LNCAP (cell line): ENCODE results near the gene MACROD2.

Source experiments
- TF ChIP-seq, protein P1 (sequence below): fragments of 450-650 bp; IDR thresholded peaks from 2 replicates; pipeline ENCODE4 v1.5.1; 2017; ENCODE audit warnings: mild to moderate bottlenecking

The MACROD2 gene

DNA sequence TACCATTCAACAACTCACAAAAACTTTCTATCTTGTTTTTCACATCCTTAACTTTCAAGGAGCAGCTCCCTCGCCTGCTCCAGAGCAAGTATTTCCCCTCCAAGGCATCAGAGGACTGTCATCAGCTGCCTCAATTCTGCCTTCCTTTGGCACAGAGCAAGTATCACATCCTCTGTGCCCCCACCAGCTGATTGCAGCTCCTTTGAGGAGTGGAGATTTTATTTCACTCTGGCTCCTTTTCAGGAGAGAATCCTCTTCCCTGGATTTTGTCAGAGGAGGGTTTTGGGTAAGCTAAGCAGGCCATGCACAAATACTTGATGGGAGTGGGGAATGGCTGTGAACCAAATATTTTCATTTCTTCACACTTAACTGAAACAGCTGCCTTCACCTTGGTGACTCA lies 952.6 kb downstream of the MACROD2 start:
- TF ChIP-seq, protein P1, sequence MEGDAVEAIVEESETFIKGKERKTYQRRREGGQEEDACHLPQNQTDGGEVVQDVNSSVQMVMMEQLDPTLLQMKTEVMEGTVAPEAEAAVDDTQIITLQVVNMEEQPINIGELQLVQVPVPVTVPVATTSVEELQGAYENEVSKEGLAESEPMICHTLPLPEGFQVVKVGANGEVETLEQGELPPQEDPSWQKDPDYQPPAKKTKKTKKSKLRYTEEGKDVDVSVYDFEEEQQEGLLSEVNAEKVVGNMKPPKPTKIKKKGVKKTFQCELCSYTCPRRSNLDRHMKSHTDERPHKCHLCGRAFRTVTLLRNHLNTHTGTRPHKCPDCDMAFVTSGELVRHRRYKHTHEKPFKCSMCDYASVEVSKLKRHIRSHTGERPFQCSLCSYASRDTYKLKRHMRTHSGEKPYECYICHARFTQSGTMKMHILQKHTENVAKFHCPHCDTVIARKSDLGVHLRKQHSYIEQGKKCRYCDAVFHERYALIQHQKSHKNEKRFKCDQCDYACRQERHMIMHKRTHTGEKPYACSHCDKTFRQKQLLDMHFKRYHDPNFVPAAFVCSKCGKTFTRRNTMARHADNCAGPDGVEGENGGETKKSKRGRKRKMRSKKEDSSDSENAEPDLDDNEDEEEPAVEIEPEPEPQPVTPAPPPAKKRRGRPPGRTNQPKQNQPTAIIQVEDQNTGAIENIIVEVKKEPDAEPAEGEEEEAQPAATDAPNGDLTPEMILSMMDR, result no peak

DNA sequence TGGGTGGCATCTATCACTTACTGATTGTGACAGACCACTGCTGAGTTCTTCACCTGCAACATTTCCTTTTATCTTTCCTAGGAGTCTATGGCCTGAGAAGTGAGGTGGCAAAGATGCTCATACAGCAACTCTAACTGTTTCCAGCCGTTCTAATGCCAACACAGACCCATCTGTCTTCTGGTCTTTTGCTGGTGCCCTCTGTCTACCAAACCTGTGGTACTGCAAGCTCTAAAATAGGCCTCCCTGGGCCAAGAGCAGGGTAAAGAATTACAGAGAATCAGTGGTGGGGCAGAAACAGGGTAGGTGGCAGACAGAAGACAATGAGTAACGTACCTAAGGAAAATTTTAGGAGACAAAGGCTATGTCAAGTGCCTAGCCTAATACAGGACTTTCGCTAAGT lies 953.1 kb downstream of the MACROD2 start:
- TF ChIP-seq, protein P1, result no peak

DNA sequence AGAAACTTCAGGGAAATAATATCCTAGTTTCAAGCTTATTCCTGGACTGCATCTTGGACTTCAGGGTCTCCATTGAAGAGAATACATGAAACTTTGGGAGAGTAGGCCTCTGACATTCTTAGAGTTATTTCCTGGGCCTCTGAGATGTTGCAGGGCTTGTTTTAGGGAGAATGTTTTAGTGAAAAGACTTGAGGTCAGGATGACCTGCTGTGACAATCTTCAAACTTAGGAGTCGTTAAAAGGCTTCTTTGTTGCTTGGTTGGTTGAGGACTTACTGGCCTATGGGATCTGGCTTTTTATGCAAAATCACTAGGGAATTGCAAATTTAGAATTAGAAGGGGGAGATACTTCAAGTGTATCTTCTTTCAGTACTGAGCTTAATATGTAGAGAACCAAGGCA lies 955.3 kb downstream of the MACROD2 start:
- TF ChIP-seq, protein P1, result no peak

DNA sequence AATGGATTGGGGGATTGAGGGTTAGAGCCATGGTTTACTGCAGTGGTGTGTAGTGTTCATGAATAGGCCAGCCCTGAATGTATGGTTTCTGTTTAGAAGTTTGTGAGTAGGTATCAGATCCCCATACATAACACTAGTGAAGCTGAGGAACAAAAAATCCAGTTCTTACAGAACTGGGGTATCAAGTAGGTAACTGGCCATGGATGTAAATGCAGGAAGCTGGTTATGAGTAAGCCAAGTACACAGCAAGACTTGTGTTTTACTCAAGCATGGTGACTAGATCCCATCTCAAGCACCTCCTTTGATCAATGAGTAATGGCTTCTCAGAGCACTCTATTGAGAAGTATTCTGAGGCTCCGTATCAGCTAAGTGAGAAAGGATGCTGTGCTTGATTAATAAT lies 955.8 kb downstream of the MACROD2 start:
- TF ChIP-seq, protein P1, result no peak

DNA sequence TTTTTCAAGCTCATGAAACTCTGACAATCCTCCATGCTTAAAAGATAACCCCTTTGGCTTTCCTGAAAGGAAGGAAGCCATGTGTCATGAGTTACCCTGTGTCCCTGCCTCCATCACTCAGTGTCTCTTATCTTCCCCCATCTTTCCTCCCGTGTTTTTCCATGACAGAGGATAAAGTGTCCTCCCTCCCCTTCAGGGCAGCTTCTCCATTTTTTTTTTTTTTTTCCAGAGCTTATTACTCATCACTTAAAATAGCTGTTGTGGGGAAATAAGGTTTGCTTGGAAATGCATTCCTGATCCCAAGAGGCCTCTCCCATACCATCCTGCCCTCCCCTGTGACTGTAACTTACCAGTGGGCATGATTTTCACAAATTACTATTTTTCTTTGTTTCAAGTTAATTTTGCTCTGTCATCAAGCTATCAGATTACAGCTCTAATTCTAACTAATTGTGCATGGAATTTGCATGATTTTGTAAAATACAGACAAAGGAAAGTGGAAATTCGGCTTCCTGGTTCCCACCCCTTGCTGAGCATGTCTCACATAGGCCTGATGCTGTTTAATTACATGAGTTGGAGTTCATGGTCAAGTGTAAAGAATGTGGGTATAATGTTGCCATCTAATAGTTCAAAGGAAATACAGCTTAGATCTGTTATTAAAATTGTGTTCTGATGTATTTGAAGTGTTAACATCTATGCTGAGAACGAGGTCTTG lies 956.5 kb downstream of the MACROD2 start:
- TF ChIP-seq, protein P1, result no peak

DNA sequence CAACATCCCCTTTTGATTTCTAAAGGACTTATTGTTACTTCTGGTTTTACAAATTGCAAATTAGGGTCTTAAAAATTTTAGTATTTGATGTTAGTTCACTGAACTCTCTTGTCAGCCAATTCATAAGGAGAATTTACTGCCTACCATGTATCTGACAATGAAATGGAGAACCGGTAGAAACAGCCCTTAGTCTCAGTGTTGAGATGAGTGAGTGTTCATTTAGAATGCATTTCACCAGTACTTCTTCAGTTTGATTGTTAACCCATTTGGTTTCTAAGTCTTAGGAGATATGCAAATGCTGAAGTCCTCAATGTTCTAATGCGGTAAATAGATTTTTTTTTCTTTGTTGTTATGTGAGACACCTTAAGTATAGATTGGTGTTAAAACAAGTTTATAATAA lies 958.4 kb downstream of the MACROD2 start:
- TF ChIP-seq, protein P1, result no peak

DNA sequence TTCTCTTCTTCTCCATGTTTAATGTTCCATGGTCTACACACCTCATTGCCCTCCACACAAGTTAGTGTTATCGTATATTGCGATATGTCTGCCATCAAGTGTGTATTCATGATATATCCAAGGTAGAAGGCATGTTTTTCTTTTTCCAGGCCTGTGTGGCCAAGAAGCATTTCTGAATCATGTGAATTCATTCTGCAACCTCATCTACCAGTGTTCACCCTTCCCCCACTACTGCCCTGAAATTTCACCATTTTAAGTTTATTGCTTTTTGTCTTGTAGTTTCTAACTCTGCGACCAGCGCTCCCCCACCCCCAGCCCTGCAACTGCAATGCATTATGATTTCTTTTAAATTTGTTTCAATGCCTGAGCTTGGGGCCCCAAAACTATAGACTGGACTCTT lies 960.1 kb downstream of the MACROD2 start:
- TF ChIP-seq, protein P1, result no peak

DNA sequence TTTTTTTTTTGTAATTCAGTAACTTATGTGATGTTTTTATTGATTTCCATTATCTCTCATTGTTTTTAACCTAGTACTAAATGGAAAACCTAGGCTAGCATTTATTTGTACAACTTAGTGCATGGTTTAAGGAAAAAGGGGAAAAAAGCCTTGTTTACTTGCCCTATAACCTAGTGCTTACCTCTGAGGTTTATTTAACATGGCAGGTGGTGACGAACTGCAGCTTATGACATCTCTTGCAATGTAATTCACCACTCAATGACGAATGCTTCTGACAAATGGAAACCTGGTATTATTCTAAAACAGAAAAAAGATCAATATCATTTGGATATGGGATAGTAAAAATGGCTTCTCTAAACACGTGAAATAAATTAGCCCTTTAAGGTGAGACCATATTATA lies 960.7 kb downstream of the MACROD2 start:
- TF ChIP-seq, protein P1, result no peak
